GM21390 (cell line): ENCODE data around the gene AP3D1.
"Not testable (repeated sequence)": the region's sequence is repeated elsewhere in the genome, so short reads cannot be mapped to it uniquely, and the experiment has no call there.

Experiments used
- ATAC-seq: cut with Tn5 transposase; IDR thresholded peaks from one replicate; pipeline ENCODE4 v1.9.1; 2021; ENCODE audit not compliant: unreplicated experiment

AP3D1 gene

GRCh38 chr19:2091926-2092525 lies 59.3 kb downstream of the AP3D1 start:
- ATAC-seq: not testable (repeated sequence)

- no peak for ATAC-seq
Observed at GRCh38 chr19:2089727-2090053, 61.7 kb downstream of the AP3D1 start.

GRCh38 chr19:2089001-2089711 lies 62.2 kb downstream of the AP3D1 start:
- ATAC-seq: no peak

GRCh38 chr19:2087621-2088100 lies 63.7 kb downstream of the AP3D1 start:
- no peak for ATAC-seq

GRCh38 chr19:2086695-2087620 lies 64.4 kb downstream of the AP3D1 start:
- not testable (repeated sequence) for ATAC-seq

DNA sequence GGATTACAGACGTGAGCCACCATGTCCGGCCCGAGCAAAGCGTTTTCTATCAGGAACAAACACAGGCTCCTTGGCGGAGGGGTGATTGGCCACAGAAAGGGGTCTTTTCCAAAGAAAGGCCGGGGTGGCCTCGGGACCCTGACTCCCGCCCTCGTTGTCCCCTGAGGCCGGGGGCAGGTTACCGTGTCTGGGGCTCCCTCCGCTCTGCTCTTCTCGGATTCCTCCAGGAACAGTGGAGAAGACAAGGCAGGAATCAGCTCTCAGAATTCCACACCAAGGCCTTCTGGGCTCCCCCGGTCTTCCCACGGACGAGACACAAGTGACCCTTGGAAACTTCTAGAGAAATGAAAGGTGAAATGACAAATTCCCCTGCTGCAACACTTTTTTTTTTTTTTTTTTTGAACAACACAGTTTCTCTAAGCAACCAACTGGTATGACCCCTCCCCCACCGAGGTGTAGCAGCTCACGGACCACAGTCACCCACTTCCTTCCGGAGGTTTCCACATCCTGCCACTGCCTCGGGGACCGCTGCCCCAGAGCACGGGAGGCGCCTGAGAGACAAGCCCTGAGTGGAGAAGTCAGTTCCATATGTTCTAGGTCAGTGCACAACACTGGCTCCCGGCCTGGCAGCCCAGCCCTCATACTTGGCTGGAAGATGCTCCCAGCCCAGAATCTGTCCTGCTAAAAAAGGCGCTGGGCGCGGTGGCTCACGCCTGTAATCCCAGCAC lies 66.2 kb downstream of the AP3D1 start:
- ATAC-seq: no peak

- no peak for ATAC-seq
Observed at GRCh38 chr19:2083174-2083854, 68.1 kb downstream of the AP3D1 start.

GRCh38 chr19:2081873-2082810 lies 69.2 kb downstream of the AP3D1 start:
- no peak for ATAC-seq

DNA sequence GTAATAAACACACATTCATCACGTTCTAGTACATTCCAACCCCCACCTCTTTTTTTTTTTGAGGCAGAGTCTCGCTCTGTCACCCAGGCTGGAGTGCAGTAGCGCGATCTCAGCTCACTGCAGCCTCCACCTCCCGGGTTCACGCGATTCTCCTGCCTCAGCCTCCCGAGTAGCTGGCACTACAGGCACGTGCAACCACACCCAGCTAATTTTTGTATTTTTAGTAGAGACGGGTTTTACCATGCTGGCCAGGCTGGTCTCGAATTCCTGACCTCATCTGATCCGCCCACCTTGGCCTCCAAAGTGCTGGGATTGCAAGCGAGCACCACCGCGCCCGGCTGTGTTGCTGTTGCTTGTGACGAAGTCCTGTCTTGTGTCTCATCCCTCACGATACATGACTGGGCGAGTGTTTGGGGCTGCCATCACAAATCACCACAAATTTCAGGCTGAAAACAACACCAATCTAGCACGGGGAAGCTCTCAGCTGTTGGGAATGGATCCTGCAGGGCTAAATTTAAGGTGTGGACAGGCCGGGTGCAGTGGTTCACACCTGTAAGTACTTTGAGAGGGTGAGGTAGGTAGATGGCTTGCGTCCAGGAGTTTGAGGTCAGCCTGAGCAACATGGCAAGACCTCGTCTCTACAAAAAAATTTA lies 70.9 kb downstream of the AP3D1 start:
- ATAC-seq: no peak

DNA sequence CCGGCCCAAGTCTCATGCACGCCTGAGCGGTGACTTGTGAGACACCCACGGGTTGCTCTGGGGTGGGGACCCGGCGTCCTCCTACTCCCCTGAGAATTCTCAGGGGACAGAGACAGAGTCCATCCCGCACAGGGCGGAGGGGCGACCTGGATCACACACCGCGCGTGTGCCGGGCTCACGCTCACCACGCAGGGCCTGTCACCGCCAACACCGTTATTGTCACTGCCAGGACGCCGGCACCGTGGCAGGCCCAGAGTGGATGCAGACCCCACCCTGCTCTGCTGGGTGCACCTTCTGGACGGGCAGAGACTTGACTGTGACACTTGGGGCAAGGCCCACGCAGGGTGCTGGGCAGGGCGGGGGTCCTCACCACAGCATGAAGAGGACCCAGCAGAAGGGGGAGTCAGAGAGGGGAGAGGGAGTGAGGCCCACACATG lies 71.5 kb downstream of the AP3D1 start:
- no peak for ATAC-seq

GRCh38 chr19:2079076-2079864 lies 72.1 kb downstream of the AP3D1 start:
- no peak for ATAC-seq

GRCh38 chr19:2077833-2078619 lies 73.3 kb downstream of the AP3D1 start:
- ATAC-seq: no peak

DNA sequence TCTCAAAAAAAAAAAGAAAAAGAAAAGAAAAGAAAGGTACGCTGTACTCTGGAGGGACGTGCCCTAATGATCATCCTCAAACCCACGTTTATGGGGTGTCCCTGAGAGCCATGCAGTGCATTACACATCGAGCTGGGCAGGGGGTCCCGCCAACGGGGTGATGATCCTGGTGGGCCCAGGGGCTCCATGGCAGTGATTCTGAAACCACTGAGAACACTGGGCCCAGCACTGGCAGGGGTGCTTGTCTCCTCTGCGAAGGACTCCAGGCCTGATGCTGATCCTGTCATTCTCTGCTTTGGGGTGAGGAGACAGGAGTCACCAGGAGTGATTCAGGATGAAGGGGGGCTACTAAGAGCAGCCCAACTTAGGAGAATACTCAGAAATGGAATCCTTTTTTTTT lies 74.0 kb downstream of the AP3D1 start:
- ATAC-seq: no peak

GRCh38 chr19:2076526-2076944 lies 74.8 kb downstream of the AP3D1 start:
- ATAC-seq: no peak

DNA sequence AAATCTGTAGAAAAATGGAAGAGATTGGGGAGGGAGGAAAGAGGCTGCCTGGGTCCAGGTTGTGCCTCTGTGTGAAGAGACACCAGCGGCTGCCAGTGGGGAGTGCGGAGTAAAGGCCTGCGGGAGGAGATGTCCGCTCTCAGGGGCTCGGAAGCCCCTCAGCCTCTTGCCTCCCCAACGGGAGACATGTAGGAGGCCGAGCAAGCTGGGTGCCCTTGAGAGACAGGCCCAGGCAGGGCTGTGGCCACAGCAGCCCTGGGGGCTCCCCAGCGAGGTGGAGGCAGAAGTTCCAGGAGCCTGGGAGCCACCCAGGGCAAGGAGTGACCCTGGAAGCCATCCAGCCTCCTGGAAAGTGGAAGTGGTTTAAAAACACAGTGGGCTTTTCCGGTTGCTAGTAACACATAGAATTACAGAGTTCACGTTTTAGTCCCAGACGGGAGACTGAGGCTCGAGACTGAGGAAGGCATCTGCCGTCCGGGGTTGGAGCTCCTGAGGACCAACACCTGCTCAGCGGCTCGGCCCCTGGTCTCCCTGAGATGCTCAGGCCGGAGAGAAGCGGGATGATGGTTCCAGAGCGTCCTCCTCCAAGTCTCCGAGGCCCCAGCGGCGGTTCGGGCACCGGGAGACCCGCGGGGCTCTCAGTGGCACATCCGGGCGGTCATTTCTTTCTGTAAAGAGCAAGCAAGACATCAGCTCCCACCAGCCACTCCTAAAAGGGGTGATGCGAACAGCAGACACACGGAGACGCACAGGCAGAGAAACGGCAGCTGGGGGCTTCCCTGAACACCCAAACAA lies 78.4 kb downstream of the AP3D1 start:
- ATAC-seq: no peak

DNA sequence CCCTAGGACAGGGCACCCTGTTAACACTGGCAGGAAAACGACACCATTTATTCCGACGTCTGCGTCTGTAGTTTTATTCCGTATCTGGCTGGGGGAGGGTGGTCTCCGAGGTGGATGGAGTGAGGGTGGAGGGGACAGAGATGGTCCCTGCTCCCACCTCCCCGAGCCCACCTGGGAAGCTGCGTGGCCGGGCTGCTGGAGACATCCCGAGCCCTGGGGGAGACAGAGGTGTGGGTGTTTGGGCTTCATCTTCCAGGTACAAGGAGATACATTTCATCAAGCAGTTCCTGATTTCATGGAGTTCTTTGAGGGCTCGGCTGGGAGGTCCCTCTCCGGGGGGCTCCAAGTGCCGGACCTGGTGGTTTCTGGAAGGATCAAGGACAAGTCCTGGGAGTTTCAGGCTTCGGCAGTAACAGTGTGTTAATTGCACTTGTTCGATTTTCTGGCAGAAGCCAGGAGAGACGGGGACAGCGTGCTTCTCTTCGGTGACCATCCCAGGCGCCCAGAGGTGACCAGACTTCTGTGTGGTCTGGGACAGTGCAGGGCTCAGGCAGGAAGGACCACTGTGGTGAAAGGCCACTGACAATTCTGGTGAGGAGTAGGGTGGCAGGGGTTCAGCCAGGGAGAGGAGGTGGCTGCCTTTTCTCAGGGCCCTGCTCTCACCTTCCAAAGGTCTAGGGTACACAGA lies 80.2 kb downstream of the AP3D1 start:
- no peak for ATAC-seq
